ENCODE measurements around the gene GUK1. TPM values are rescaled to one million over a fixed set of nuclear protein-coding genes. Genes with fewer than 3 reads are reported as not detected.

GUK1 gene
- total RNA-seq, 2 donors from 2014 or later: 110 to 112 TPM

DNA sequence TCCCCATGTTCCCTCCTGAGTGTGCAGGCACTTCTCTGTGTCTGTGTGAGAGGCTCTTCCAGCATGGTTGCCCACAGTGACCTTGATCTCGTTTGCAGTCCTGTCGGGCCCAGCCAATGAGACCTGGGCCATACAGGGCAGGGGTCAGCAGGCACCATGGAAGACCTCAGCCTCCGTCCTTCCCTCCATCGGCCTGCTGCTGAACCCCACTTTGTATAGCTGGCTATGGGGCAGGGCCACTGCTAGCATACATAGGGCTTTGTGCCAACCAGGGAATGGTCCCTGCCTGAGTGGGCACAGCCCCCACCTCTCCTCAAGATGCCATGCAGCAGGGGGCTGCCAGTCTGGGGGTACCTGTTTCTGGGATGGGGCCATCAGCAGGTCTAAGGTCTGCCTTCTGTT, 40.7 kb upstream of the GUK1 start:
- Mint-ChIP-seq H3K4me3 (no peak overlapping the region), H3K27ac (peak overlapping the region; percentile 39), H3K4me1 (no peaks in the 10 kb centered on the region), H3K9me3 (peaks cover 8% of the 10 kb centered on the region), H3K27me3 (ENCODE audit: insufficient read depth) (no peaks in the 10 kb centered on the region), H3K36me3 (ENCODE audit: low read depth) (peaks cover 48% of the 10 kb centered on the region)
- Histone ChIP-seq H3K9me3 (ENCODE audit: control insufficient read depth, low read length) (no peaks in the 10 kb centered on the region), H3K9ac (ENCODE audit: extremely low read depth, low read length, poor library complexity, severe bottlenecking) (no peak overlapping the region), H3K27ac (ENCODE audit: low read depth, low read length) (no peak overlapping the region), H3K4me1 (ENCODE audit: control insufficient read depth, insufficient read depth, low read length) (peaks cover 5% of the 10 kb centered on the region), H3K36me3 (ENCODE audit: control insufficient read depth, insufficient read depth, low read length) (peaks cover 64% of the 10 kb centered on the region), H3K4me3 (ENCODE audit: low read length) (no peak overlapping the region), H3K27me3 (ENCODE audit: control insufficient read depth, insufficient read depth, low read length, poor library complexity, severe bottlenecking) (no peaks in the 10 kb centered on the region)
- WGBS, 2 experiments (ENCODE audit: insufficient coverage in 1 of 2, insufficient read length in 1 of 2): 93 to 100% methylated on average over 4 of the region's 4 CpGs
- no peak for TF ChIP-seq CTCF (conservative IDR thresholded peaks at IDR 0.05)
- peak; percentile 43 for DNase-seq

GRCh38 chr1:228100822-228101613, 39.1 kb upstream of the GUK1 start:
- Histone ChIP-seq H3K4me1 (ENCODE audit: control insufficient read depth, insufficient read depth, low read length) (peaks cover 5% of the 10 kb centered on the region), H3K9me3 (ENCODE audit: control insufficient read depth, low read length) (no peaks in the 10 kb centered on the region), H3K4me3 (ENCODE audit: low read length) (peak overlapping the region; percentile 80), H3K27ac (ENCODE audit: low read depth, low read length) (no peak overlapping the region), H3K9ac (ENCODE audit: extremely low read depth, low read length, poor library complexity, severe bottlenecking) (no peak overlapping the region), H3K27me3 (ENCODE audit: control insufficient read depth, insufficient read depth, low read length, poor library complexity, severe bottlenecking) (no peaks in the 10 kb centered on the region), H3K36me3 (ENCODE audit: control insufficient read depth, insufficient read depth, low read length) (peaks cover 54% of the 10 kb centered on the region)
- Mint-ChIP-seq H3K36me3 (ENCODE audit: low read depth) (peaks cover 37% of the 10 kb centered on the region), H3K27me3 (ENCODE audit: insufficient read depth) (no peaks in the 10 kb centered on the region), H3K9me3 (no peaks in the 10 kb centered on the region), H3K4me3 (peak overlapping the region; percentile 88), H3K27ac (no peak overlapping the region), H3K4me1 (no peaks in the 10 kb centered on the region)
- DNase-seq: peak; percentile 50
- TF ChIP-seq CTCF (conservative IDR thresholded peaks at IDR 0.05): no peak
- WGBS, 2 experiments (ENCODE audit: insufficient coverage in 1 of 2, insufficient read length in 1 of 2): 92 to 98% methylated on average over 5 to 12 of the region's 12 CpGs

GRCh38 chr1:228101614-228101993, 38.5 kb upstream of the GUK1 start:
- H3K4me3 Mint-ChIP-seq: peak overlapping the region; percentile 88
- WGBS, 2 experiments (ENCODE audit: insufficient coverage in 1 of 2, insufficient read length in 1 of 2): 66 to 80% methylated on average over 10 to 15 of the region's 15 CpGs
- H3K27me3 Mint-ChIP-seq (ENCODE audit: insufficient read depth): no peaks in the 10 kb centered on the region
- no peaks in the 10 kb centered on the region for H3K9me3 ChIP-seq (ENCODE audit: control insufficient read depth, low read length)
- peaks cover 5% of the 10 kb centered on the region for H3K4me1 ChIP-seq (ENCODE audit: control insufficient read depth, insufficient read depth, low read length)
- H3K4me3 ChIP-seq (ENCODE audit: low read length): peak overlapping the region; percentile 80
- H3K27ac Mint-ChIP-seq: no peak overlapping the region
- H3K36me3 ChIP-seq (ENCODE audit: control insufficient read depth, insufficient read depth, low read length): peaks cover 53% of the 10 kb centered on the region
- TF ChIP-seq CTCF (conservative IDR thresholded peaks at IDR 0.05): no peak
- peaks cover 39% of the 10 kb centered on the region for H3K36me3 Mint-ChIP-seq (ENCODE audit: low read depth)
- H3K27me3 ChIP-seq (ENCODE audit: control insufficient read depth, insufficient read depth, low read length, poor library complexity, severe bottlenecking): no peaks in the 10 kb centered on the region
- no peak for DNase-seq
- H3K9me3 Mint-ChIP-seq: no peaks in the 10 kb centered on the region
- no peak overlapping the region for H3K27ac ChIP-seq (ENCODE audit: low read depth, low read length)
- H3K9ac ChIP-seq (ENCODE audit: extremely low read depth, low read length, poor library complexity, severe bottlenecking): no peak overlapping the region
- no peaks in the 10 kb centered on the region for H3K4me1 Mint-ChIP-seq

Data from endodermal cell (in vitro differentiated cells).